HG03558 (cell line): ENCODE results near the gene DUS3L.

Source experiments
- ATAC-seq: cut with Tn5 transposase; IDR thresholded peaks from one replicate; pipeline ENCODE4 v1.9.1; 2021; ENCODE audit warnings: moderate number of reproducible peaks; ENCODE audit not compliant: unreplicated experiment; ENCODE audit errors: extremely low read depth

Gene DUS3L

DNA sequence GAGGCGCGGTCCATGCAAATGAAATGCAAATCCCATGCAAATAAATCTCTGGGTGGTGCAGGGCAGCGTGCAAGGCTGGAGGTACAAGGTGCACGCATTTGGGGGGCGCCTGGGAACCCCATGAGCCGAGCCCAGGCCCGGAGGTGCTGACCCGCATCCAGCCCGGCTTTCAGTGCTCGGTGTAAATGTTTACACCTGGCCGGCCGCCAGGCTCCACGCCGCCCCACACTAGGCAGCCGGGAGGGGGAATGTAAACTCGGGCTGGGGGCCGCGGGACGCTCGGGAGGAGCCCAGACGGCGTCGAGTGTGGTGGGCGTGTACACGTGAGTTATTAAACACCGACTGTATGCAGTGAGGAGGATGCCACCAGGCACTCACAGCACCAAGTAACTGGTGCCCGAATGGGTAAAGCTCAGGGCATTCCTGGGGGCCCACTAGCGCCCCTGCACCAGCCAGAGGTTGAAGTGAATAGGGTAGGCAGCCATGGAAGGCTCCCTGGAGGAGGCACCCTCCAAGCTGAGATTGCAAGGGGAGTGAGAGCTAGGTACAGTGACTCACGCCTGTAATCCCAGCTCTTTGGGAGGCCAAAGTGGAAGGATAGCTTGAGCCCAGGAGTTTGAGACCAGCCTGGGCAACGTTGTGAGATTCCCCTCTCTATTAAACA lies 31.4 kb upstream of the DUS3L start:
- no peak for ATAC-seq

DNA sequence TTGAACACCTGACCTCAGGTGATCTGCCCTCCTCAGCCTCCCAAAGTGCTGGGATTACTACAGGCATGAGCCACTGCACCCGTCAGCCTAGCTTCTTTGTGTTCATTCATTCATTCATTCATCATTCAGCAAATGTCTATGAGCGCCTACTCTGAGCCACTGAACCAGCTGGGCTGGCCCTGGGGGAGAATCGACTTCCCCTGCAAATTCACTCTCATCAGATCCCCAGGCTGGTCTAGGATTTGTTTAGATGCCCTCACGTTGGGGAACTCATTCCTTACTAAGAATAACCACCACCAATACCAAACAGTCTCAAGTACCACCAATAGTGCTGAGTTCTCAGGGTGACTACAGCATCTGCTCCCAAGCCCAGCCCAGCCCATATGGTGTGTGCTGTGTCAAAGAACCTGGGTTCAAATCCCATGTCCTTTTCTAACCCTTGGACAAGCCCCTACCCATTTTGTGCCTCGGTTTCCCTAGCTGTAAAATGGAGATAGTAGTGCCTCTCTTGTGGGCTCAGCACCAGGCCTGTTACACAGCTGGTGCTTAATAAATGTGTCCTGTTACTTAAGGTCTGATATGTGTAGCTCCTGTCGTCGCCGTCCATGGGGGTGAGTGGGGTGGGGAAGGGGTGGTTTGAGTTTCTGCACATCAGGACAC lies 30.7 kb upstream of the DUS3L start:
- ATAC-seq, result no peak

DNA sequence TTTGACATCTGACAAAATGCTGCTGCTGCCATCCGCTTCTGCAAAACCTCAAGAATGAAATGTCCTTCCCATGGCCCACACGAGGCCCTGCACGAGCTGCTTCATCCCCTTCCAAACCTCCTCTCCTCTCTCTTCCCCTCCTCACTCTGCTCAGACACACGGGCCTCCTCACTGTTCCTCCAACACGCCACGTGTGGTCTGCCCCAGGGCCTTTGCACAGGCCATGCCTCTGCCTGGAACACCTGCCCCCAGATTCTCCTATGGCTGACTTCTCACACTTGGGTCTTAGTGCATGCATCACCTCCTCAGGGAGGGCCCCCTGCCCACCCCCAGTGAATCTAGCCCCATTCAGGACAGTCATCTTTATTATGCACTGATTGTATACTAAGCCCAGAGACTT lies 29.8 kb upstream of the DUS3L start:
- no peak for ATAC-seq

DNA sequence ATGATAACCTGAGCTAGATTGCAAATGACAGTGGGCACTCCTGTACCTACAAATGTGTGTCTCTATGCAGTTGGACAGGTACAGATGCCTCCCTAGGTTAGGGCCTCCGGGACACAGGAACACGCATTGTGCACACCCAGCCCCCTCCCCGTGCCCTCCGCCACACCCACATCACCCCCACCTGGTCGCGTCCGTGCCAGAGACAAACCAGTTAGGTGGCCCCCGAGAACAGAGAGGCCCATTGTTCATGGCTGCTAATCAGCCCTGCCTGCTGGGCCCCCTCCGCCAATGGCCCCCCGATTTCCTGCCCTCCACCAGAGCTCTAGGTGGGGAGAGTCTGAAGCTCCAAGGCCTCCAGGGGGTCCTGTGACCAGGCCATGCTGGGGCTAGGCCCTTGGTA lies 27.6 kb upstream of the DUS3L start:
- ATAC-seq, result no peak

DNA sequence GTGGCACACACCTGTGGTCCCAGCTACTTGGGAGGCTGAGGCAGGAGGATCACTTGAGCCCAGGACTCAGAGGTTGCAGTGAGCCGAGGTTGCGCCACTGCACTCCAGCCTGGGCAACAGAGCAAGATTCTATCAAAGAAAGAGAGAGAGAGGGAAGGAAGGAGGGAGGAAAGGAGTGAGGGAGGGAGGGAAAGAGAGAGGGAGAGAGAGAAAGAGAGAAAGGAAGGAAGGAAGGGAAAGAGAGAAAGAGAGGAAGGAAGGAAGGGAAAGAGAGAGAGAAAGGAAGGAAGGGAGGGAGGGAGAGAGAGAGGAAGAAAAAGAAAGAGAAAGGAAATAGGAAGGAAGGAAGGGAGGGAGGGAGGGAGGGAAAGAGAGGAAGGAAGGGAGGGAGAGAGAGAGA lies 26.3 kb upstream of the DUS3L start:
- ATAC-seq, result no peak

DNA sequence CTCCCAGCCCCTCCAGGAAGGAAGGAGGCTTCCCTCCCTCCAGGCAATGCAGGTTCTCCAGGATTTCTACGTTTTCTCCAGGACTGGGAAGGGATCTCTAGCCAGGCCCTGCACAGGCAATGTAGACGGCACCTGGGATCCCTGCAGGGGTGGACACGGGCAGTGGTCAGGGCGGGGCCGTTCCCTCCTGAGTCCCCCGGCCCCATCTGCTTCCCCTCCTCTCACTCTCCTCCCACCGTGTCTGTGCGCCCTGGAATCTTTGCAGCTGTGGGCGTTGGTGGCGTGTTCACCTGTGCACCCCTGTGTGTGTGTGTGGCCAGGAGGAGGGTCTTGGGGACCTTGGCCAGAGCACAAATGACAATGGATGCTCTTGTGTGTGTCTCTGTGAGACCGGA lies 23.9 kb upstream of the DUS3L start:
- ATAC-seq, result no peak

DNA sequence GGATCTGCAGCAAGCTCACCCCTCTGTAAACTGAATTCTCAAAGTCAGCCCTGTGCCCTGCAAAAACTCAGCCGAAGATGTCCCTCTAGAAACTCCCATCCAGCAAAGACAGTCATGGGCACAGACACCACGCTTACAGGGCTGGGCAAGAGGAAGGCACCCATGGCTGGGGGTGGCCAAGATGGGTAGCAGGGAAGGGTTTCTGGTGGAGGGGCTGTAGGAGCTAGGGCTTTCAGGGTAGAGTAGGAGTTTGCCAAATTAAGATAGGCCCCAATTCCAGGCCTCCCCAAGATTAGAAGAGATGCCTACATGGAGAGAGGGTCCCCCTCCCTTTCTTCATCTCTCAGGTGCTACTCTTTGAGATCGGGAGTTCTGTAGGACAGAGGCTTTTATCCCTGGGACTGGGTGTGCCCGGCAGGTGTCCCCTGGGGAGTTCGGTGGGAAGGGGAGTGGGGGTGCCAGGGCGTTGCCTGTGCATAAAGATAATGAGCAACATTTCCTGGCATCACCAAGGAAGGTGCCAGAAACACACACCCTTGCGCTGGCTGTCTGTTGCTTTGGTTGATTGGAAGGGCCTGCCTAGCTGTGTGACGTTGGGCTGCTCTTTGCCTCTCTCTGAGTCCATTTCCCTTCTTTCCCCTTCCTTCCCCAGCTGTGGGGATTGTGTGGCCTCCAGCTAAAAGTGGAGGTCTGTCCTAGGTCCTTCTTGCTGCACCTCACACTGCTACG lies 23.3 kb upstream of the DUS3L start:
- ATAC-seq, result no peak

DNA sequence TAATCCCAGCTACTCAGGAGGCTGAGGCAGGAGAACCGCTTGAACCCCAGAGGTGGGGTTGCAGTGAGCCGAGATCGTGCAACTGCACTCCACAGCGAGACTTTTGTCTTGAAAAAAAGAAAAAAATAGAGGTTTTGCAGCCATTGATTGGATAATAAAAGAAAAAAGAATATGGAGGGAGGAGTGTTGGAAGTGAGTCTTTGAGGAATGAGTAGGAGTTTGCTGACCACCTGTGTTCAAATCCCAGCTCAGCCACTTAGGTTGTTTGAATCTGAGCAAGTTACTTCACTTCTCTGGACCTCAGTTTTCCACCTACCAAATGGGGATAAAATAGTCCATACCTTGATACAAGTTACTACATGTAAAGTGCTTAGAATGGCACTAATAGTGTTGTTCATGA lies 20.2 kb upstream of the DUS3L start:
- no peak for ATAC-seq

DNA sequence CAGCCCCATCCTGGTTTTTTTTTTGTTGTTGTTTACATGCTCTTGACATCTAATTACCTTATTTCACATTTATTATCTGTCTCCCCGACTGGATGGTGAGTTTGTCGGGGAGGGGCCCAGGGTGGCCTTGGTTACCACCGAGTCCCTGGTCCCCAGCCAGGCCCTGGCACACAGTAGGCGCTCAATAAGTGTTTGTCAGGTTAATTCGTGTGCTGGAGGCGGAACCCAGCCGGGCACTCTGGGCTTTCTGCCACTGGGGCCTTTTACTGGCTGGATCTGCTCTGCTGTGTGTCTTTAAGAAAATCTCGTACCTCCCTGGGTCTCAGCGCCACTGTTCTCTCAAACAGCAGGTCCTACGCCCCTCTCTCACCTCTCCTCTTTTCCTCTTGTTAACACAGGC lies 18.5 kb upstream of the DUS3L start:
- no peak for ATAC-seq

DNA sequence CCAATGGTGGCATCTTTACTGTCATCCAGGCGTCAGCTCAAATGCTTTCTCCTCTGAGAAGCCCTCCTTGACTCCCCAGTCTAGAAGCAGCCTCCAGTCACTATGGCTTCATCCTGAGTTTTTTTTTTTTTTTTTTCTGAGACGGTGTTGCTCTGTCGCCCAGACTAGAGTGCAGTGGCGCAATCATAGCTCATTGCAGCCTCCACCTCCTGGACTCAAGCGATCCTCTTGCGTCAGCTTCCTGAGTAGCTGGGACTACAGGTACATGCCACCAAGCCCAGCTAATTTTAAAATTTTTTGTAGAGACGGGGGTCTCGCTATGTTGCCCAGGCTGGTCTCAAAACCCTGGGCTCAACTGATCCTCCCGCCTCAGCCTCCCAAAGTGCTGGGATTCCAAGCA lies 18.1 kb upstream of the DUS3L start:
- ATAC-seq, result no peak

DNA sequence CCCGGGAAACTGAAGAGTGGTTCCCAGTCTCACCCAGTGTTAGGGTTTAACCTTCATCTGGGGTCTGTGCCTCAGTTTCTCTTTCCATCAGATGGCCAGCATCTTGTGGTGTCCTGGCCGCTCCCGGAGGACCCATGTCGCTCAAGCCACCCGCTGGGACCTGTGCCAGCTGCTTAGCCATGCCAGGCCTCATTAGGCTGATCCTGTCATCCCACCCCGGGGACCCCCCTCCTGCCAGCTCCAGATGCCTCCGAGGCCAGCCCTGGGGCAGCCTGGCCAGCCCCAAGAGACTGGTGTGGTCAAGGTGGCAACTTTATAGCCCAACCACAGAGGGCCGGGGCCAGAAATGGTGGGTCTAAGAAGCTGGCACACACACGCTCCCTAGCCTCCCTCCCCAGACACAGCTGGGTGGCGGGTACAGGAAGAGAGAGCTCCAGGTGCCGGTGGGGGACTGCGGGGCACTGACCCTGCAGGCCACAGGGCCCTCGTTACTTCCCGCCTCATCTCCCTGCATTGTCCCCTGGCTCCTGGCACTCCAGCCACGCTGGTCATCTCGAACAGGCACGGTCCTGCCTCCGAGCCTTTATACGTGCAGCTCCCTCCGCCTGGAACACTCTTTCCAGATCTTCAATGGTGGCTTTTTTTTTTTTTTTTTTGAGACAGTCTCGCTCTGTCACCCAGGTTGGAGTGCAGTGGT lies 17.3 kb upstream of the DUS3L start:
- no peak for ATAC-seq

DNA sequence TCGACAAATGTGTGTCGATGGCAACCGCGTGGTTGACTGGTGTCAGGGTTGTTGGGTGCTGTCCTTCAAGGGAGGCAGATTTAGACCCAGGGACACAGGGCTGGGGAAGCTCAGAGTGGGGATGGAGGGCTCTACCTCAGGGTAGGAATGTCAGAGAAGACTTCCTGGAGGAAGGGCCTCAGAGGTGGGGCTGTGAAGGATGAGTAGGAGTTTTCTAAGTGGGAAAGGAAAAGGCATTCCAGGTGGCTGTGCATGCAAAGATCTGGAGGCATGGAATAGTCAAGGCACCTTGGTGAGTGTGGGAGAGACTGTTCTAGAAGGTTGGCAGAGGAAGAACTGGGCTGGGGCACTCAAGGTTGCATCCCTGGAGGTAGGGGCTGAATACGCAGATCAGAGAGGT lies 15.9 kb upstream of the DUS3L start:
- ATAC-seq, result no peak

DNA sequence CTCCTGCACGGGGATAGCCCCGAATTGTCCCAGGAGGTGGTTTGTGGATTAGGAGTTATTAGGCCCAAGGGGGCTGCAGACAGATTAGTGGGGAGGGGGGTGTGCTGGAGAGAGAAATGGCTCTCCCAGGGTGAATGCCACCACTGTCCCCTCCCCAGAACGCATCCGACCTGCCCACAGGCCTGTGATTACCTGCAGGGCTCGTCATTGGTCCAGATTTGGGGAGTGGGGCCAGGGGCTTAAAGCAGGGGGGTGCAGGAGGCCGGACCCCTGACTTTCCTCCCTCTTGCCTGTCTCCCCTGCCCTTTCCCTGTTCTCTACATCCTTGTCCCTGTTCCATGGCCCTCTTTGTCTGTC lies 15.1 kb upstream of the DUS3L start:
- ATAC-seq, result no peak

DNA sequence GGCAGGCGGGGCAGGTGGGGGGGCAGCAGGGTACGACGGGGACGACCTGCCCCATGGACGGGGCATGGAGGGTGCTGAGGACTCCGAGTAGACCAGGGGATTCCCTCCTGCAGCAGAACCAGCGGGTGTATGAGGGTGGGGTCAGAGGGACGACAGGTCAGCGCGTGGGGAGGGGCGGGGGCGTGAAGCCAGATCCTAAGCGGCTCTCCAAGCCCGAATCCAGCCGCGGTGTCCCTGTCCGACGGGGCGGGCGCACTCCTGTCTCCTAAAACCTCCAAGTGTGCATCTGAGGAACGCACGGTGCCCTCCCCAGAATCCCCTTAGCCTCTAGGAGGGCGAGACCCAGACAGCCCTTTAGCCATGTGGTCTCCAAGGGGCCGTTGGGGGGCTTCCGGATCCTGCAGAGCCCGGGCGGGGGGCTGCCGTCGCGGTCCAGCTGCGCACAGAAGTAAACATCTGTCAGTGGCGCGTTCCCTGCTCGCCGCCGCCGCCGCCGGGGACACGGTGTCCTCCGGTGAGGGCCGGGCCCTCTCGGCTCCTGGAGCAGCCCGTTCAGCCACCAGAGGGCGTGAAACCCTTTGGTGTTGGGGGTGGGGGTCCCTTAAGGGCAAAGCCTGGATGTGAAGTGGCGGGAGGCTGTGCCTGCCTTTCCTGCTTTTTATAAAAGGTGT lies 14.6 kb upstream of the DUS3L start:
- no peak for ATAC-seq

DNA sequence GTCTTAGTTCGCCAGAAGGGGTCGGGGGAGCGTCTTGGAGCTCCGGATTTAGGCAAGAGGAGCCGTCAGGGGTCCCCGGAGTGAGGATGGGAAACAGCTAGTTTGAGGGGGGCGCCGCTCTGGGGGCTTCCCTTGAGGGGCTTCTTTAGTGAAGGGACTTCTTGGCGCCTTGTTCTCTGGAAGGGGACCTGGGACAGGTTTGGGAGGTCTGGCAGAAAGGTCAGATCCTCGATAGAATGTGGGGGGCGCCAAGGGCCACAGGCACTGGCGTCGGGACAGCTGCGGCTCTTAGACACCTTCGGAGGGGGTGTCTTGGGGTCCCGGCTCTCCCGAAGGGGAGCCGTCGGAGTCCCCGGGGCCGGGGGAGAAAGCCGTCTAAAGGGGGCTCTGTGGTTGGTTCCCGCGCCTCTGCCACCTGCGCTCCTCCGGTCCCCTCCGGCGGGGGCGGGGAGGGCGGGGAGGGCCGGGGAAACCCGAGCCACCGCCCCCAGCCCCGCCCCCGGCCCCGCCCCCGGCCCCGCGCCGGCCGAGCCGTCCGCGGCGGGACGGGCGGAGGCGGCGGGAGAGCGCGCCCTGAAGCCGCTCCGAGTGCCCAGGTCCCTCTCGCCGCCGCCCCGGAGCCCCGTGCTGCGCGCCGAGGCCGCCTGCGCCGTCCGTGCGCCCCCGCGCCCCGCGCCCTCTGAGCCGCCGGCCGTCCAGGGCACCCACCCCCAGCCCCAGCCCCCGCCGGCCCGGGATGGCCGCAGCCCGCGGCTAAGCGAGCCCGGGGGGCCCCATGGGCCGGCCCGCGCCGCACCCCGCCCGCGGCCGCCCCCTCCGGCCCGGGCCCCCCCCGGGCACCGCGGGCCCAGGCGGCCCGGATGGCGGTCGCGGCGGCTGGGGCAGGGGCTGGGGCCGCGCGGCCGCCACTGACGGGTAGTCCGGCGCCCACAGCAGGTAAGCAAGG lies 13.8 kb upstream of the DUS3L start, which contains the start of gene NRTN:
Gene NRTN (plus strand): TSS at position 552 of the 946 bp plus-strand sequence. CDS start 19,099 bp downstream, outside the sequence.
- ATAC-seq, result no peak

DNA sequence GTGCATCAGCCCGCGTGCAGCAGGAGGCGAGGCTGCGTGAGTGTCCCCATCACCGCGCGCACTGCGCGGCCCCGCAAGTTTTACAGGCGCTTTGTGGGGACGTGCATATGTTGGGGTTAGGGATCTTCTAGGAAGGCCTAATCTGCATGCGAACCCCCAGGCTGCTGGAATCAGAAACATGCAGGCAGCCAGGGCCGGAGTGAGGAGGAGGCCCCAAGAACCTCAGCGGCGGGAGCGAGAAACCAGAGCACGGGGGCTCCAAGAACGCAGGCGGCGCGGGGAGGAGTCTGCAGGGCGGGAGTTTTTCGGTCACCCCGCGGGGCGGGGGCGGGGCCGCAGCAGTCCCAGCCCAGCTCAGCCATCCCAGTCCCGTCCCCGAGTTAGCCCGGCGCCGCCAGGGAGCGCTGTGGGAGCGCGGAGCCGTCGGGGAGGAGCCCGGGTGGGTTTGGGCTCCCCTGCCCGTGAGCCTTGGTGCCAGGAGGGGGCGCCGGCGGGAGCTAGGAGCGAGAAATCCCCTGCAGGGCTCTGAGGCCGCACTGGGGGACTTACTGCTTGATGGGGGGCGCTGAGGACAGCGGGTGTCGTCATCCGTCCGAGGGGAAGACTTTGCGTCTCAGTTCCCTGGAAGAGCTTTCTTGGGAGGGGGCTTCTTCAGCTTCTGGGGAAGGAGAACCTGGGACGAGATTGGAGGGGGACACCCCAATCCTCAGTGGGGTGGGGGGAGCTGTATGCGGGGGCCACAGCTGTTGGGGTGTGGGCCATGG lies 13.0 kb upstream of the DUS3L start:
- no peak for ATAC-seq

DNA sequence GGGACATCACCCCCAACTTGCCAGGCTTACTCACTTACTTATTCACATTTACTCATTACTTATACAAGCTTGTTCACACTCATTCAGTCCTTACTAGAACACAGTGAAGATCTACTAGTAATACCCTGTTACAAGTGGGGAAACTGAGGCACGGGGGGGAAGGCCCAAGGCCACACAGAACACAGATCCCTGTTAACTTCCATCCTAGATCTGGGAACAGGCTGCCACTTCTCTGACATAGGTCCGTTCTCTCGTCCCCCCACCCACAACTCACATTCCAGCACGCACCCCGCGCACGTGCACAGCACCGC lies 12.4 kb upstream of the DUS3L start:
- no peak for ATAC-seq

DNA sequence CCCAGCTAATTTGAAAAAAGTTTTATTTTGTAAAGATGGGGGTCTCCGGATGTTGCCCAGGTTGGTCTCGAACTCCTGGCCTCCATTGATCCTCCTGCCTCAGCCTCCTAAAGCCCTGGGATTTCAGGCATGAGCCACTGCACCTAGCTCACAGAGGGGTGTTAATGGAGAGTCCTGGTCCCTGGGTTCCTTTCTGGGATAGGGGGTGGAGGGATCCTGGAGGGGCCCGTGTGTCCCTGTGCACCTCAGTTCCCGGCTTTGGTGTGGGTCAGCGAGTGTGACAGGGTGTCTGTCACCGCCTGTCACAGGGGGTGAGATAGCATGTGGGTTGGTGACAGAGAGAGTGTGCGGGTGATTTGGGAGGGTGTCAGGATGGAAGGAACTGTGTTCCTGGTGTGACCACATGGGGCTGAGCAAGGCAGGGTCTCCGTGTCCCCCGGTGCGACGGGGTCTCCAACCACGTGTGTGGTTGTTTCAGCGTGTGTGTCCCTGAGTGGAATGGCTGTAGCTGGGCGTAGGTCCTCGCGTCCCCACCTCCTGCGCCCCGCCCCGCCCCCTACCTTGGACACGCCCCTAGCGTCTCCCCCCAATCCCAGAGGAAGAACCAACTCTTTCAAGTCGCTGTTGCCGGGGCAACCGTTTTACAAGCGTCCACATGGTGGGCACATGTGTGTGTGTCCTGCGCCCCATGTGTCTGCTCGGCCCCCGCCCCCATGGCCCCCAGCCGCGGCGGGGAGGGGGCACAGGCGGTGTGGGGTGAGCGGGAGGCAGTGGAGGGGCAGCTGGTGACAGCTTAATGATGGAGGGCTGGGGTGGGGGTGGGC lies 11.0 kb upstream of the DUS3L start:
- ATAC-seq, result no peak
